Measurements from ENCODE around the gene MICU1.

MICU1 gene

GRCh38 chr10:72416661-72417060 is 209.2 kb downstream of the MICU1 start:
- no peak for ATAC-seq
- TF ChIP-seq GLIS3 (CRISPR knock-in tag; IDR thresholded peaks at IDR 0.05) (no peak), ZNF565 (CRISPR knock-in tag; conservative IDR thresholded peaks at IDR 0.05; ENCODE audit: low read depth) (no peak), POU6F1 (CRISPR knock-in tag; IDR thresholded peaks at IDR 0.05; ENCODE audit: borderline replicate concordance, low read depth) (no peak), RARB (CRISPR knock-in tag; IDR thresholded peaks at IDR 0.05) (no peak), TSHZ2 (CRISPR knock-in tag; IDR thresholded peaks at IDR 0.05) (no peak), OSR1 (CRISPR knock-in tag; IDR thresholded peaks at IDR 0.05) (no peak), ARNTL (CRISPR knock-in tag; IDR thresholded peaks at IDR 0.05; ENCODE audit: borderline replicate concordance, low read depth) (no peak), SNAI2 (CRISPR knock-in tag; IDR thresholded peaks at IDR 0.05) (no peak), CSDC2 (CRISPR knock-in tag; IDR thresholded peaks at IDR 0.05) (no peak), CSRNP3 (CRISPR knock-in tag; IDR thresholded peaks at IDR 0.05) (no peak), ZC3H10 (CRISPR knock-in tag; IDR thresholded peaks at IDR 0.05) (no peak), ZFP3 (CRISPR knock-in tag; IDR thresholded peaks at IDR 0.05) (no peak), ZFP30 (CRISPR knock-in tag; IDR thresholded peaks at IDR 0.05) (no peak), TOX (CRISPR knock-in tag; IDR thresholded peaks at IDR 0.05; ENCODE audit: borderline replicate concordance) (no peak), ZNF8 (CRISPR knock-in tag; IDR thresholded peaks at IDR 0.05) (no peak)

- TF ChIP-seq ZNF8 (CRISPR knock-in tag; IDR thresholded peaks at IDR 0.05) (no peak), CSDC2 (CRISPR knock-in tag; IDR thresholded peaks at IDR 0.05) (no peak)
- ATAC-seq = no peak
Measured at GRCh38 chr10:72414642-72415041, 211.2 kb downstream of the MICU1 start.

- ATAC-seq = no peak
- TF ChIP-seq BACH2 (CRISPR knock-in tag; IDR thresholded peaks at IDR 0.05; ENCODE audit: borderline replicate concordance) = no peak
- TF ChIP-seq ZNF8 (CRISPR knock-in tag; IDR thresholded peaks at IDR 0.05) = no peak
- TF ChIP-seq OSR1 (CRISPR knock-in tag; IDR thresholded peaks at IDR 0.05) = no peak
- no peak for TF ChIP-seq ESRRG (CRISPR knock-in tag; IDR thresholded peaks at IDR 0.05)
- no peak for TF ChIP-seq ZFP3 (CRISPR knock-in tag; IDR thresholded peaks at IDR 0.05)
- no peak for TF ChIP-seq SNAI2 (CRISPR knock-in tag; IDR thresholded peaks at IDR 0.05)
- TF ChIP-seq TOX (CRISPR knock-in tag; IDR thresholded peaks at IDR 0.05; ENCODE audit: borderline replicate concordance) = no peak
- no peak for TF ChIP-seq RARB (CRISPR knock-in tag; IDR thresholded peaks at IDR 0.05)
- no peak for TF ChIP-seq TSHZ2 (CRISPR knock-in tag; IDR thresholded peaks at IDR 0.05)
- TF ChIP-seq ZFP30 (CRISPR knock-in tag; IDR thresholded peaks at IDR 0.05) = no peak
- no peak for TF ChIP-seq TCF4 (CRISPR knock-in tag; IDR thresholded peaks at IDR 0.05; ENCODE audit: borderline replicate concordance)
- no peak for TF ChIP-seq ARNTL (CRISPR knock-in tag; IDR thresholded peaks at IDR 0.05; ENCODE audit: borderline replicate concordance, low read depth)
- TF ChIP-seq ISL1 (CRISPR knock-in tag; IDR thresholded peaks at IDR 0.05) = no peak
- TF ChIP-seq CREB5 (CRISPR knock-in tag; IDR thresholded peaks at IDR 0.05; ENCODE audit: low read depth) = no peak
- TF ChIP-seq ZNF565 (CRISPR knock-in tag; conservative IDR thresholded peaks at IDR 0.05; ENCODE audit: low read depth) = no peak
- TF ChIP-seq ZNF70 (CRISPR knock-in tag; IDR thresholded peaks at IDR 0.05) = no peak
- TF ChIP-seq PPARA (CRISPR knock-in tag; IDR thresholded peaks at IDR 0.05; ENCODE audit: borderline replicate concordance) = no peak
- TF ChIP-seq CSDC2 (CRISPR knock-in tag; IDR thresholded peaks at IDR 0.05) = no peak
Measured at GRCh38 chr10:72409167-72409566, 216.7 kb downstream of the MICU1 start.
